Inflammatory macrophage treated with lipopolysaccharide for 4 hours (primary cell): ENCODE data around the gene UIMC1.

ENCODE experiments used
- DNase-seq: peaks from one replicate; pipeline ENCODE4 v3.0.0-alpha.2; 2020

The UIMC1 gene

DNA sequence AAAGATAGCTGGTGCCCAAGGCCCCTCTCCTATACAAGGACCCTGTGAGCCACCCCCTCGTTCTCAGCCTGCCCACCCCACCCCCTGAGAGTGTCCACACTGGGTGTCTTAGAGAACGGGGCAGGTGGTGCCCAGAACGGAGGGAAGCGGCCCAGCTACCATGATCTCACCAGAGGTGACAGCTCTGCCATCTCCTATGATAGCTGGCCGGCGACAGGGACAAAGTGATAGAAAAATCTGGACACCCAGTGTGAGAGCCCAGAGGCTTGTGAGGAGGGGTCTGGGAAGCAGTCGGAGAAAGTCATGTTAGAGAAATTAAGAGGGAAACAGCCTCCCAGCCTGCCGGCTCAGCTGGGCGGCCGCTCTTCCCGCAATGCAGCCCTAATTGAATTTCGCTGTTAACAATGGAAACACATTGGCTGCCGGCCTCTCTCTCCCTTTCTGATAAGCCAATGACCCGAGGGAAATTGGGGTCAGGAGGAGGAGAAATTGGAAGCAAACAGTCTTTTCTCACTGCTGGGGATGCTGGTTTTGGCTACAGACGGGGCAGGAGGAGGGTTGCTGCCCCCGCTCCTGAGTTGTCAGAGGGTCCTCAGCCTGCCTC lies 139.8 kb downstream of the UIMC1 start:
- DNase-seq, result no peak

DNA sequence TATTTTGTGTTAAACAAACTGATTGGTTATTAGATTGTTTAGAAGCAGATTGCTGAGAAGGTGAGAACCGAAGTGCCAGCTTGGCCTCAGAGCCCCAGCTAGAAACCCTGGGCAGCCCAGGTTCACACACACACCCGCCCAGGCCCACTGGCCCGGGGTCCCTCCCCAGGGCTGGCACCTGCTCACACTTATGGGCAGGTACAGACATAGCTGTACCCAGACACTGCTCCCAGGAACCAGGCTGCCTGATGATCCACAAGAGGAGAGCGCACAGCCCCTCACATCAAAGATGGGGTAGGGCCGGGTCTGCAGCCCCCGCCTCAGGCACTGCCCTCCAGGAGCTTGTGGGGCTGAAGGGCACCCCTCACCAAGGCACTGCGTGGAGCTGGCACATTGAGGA lies 140.6 kb downstream of the UIMC1 start:
- DNase-seq, result no peak

DNA sequence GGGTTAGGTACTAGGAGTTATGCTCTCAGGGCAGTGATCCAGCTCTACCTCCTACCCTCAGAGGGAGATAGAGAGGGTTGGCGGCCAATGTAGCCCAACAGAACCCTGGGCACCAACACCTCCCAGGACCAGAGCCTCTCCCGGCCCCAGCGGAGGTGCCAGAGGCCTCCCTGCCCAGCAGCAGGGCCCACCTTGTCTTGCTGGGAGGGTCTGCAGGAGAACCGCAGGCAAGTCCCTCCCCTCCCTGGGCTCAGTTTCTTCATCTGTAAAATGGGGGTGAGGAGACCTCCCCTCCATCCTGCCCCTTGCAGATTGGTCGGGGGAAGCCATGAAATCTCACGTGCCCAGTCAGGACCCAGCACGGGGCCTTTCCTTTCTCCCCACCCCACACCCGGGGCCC lies 141.8 kb downstream of the UIMC1 start:
- no peak for DNase-seq

DNA sequence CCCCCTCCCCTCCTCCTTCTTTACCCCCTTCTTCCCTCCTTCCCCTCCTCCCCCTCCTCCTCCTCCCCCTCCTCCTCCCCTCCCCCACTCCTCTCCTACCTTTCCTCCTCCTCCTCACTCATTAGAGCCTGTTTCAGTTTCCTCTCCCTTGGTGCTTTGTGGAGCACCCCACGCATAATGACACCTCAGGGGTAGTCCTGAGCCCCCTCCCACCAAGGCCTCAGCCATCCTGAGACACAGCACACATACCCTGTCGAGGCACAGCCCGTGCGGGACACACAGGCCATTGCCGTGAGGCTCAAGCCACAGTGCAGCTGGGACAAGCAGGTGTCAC lies 142.8 kb downstream of the UIMC1 start:
- DNase-seq, result no peak

DNA sequence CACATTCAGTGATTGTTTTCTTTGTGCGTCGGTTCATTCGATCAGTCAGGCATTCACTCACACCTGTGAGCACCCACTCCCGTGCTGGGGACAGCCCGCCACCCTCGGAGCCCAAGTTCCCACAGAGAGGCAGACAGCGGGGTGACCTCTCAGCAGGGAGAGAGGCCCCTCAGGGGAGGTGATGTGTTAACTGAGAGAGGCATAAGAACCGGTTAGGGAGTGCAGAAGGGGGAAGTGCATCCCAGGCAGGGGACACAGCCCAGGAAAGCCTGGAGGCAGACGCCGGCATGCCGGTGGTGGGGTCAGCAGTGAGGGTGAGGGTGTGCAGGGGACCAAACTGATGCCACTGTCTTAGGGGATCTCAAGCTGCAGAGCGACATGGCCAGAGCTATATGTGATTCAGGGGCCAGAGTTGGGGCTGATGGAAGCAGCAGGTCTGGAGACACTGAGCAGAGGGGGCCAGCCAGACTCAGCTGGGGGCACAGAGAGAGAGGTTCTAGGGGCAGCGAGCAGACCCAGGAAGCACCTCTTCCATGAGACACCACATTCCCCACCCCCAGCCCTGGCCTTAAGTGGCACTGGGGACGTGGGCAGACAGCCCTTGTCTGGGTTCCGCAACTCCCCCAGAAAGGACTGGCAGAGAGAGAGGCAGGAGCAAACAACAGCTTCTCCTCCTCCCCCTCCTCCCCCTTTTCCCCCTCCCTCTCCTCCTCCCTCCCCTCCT lies 143.4 kb downstream of the UIMC1 start:
- DNase-seq, result peak; percentile 18

DNA sequence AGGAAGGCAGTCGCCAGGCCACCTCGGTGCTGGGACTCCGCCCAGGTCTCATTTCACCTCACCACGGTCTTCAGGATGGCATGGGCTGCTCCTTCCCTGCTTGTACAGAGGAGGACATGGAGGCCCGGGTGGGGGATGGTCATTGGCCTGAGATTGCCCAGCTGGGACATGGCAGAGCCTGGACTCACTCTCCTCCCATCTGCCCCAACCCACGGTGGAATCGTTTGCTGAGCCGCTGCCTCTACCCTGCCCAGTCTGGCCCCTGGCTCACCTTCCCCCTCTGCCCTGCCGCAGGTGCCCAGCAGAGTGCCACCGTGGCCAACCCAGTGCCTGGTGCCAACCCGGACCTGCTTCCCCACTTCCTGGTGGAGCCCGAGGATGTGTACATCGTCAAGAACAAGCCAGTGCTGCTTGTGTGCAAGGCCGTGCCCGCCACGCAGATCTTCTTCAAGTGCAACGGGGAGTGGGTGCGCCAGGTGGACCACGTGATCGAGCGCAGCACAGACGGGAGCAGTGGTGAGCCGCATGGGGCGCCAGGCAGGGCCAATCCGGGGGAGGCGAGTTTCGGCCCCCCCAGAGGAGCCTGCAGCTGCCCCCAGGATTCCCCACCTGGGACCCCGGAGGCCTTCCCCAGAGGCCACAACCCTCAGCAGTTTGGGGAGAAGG lies 144.1 kb downstream of the UIMC1 start:
- no peak for DNase-seq

DNA sequence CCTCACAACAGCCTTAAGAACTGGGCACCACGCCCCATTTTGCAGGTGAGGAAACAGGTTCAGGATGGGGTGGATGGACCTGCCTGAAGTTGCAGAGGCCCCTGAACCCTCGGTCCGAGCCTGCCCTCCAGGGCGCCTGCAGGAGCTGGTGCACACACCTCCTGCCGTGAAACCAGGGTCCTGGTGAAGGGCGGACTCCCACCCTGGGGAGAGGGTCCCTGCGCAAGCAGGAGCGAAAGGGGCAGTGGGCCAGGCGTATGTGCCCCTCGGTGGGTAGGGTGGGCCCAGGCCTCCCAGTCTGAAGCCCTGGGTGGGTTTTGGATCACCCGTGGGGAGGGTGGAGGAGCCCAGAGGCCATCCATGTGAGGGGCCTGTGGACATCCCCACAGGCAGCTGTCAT lies 145.3 kb downstream of the UIMC1 start:
- DNase-seq, result no peak

DNA sequence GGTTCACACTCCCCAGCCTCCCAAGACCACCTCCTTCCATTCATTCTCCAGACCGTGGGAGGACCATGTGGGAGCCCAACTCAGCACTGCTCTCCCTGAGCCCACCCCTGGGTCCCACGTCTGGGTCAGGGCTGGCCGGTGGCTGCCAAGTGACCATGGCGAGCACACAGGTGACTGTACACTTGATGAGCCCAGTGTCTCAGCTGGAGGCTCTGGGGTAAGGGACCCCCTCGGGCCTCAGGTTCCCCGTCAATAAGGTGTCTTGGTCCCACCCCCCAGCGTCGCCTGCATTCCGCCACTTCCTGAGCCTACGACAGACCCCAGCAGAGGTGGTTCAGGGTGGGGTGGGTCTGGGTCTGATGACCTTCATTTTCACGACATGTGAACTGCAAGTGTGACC lies 146.2 kb downstream of the UIMC1 start:
- no peak for DNase-seq

DNA sequence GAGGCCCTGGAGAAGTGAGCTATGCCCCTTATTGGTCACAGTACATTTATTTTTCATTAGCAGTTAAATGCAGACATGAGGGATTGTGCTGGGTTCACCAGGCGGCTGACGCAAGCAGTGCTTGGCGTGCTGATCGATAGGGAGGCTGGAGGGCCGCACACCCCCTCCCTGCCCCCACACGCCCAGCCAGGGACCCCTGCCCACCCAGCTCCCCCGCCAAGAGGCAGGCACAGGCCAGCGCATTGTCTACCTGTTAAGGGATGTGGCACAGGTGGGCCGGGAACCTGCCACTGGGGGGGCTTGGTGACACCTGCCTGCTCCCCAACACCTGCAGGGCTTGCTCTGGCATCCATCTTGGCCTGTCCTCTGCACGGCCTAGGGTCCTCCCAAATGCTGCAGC lies 146.7 kb downstream of the UIMC1 start:
- no peak for DNase-seq

DNA sequence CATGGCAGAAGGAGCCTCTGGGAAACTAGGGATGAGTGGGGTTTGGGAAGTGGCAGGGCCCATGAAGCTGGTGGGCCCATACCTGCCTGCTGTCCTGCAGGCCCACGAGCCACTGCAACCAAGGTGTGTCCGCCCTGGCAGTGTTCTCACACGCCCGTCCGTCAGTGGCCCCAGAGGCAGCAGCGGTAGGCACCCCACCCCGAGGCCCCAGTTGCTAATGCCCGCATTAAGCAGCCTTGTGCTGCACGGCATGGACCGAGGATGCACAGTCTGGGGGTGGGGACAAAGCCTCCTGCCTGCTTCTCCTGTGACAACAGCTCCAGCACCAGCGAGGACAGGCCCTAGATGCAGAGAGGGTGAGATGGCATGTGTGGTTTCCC lies 148.7 kb downstream of the UIMC1 start:
- DNase-seq, result no peak

DNA sequence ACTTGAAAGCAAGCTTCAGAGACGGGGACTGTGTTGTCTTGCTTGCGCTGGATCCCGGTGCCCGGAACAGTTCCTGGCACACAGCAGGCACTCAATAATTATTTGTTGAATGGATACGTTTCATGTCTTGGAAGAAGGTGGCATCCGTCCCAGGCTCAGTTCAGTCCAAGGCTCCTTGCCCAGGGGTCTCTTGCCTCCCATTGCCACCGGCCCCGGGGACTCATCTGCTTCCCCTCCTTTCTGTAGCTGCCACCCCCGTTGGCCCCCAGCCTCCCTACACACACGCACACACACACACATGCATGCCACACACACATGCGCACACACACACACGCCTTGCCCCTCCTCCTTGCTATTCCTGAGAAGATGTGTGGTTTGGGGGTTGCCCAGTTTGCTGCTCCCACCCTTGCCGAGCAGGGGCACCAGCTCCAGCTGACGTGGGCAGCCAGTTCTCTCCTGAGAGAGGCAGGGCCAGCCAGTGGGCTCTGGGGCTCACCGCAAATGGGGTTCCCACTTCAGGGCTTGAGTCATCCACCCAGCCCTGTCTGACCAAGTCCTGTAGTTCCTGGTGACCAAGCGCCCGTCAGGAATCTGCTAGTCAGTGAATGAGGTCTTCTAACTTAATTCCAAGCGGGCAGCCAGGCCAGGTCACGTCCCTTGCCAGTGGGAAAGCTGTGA lies 149.2 kb downstream of the UIMC1 start:
- no peak for DNase-seq

DNA sequence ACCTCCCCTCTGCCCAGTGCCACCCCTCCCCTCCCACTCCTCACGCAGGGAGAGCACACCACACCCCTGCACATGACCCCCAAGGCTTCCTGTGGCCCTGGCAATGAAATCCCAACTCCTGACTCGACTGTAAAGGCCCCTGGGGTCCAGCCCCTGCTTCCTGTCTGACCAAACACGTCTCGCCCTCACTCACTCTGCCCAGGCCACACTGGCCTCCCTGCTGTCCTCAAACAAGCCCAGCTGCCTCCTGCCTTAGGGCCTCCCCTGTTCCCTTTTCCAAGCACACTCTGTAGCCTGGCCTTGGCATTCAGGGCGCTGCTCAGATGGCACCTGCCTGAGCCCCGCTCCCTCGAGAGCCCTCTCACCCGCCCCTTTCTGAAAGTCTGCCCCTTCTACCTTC lies 149.8 kb downstream of the UIMC1 start:
- DNase-seq, result no peak

DNA sequence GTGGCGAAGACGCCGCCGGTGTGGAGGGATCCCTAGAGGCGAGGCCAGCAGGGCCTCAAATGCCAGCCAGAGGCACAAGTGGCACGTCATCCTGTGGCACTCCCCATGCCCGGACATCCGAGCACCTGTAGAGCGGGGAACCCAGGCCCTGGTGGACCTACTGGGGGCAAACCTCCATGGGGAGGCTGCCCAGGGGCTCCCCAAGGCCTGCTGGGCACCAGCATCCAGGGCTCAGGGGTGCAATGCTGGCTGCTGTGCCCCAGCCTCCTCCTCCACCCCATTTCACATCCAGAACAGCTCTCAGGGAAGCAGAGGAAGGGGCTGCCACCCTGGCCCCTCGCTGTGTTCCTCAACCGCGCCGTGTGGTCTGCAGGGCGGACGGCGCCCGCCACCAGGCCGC lies 151.0 kb downstream of the UIMC1 start:
- DNase-seq, result no peak
